Femur (tissue), 1 donor: ENCODE results near the gene ECT2.
"Not testable (repeated sequence)": the region's sequence is repeated elsewhere in the genome, so short reads cannot be mapped to it uniquely, and the experiment has no call there.

Source experiments
- DNase-seq: peaks from one replicate; pipeline ENCODE4 v3.0.0-alpha.2; 2017

Gene ECT2

DNA sequence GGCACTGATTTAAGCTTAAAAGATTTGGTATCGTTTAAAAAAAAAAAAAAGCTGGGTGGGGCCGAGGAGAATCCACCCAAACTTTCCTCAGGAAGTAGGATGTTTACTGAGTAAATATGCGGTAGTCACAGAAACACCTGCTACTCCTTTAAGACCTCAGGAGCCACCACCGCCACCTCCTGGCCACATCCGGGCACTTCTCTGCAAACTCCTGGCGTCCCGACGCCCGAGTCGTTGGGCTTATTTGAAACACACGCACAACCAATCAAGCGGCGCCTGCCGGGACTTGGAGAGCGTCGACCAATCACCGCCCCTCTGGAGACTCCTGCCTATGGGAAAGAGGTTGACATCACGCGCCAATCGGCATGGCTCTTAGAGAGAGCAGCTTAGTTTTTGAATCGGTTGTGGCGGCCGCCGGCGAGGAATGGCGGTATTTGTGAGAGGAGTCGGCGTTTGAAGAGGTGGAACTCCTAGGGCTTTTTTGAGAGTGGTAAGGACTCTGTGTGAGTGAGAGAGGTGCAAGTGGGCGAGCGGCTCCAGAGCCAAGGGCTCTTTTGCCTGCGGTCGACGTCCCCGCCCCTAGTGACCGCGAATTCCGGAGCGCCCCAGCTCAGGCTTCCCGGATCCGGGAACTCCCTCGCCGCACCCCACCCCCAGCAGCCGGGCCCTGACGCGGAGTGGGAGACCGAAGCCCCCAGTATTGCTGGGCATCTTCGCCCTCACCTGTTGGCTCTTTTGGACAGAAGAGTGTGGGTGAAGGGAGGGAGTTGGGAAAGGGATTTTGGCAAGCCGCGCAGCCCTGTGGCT, at the start of gene ECT2:
Gene ECT2, plus strand, starts transcription at position 359 of the 807 bp plus-strand sequence. CDS start 3,805 bp downstream, outside the sequence.
- peak; percentile 99 for DNase-seq

GRCh38 chr3:172700936-172701455, 49.5 kb upstream of the ECT2 start:
- no peak for DNase-seq

- DNase-seq = no peak
Observed at GRCh38 chr3:172701751-172702150, 48.8 kb upstream of the ECT2 start.

GRCh38 chr3:172702256-172702655, 48.3 kb upstream of the ECT2 start:
- DNase-seq = no peak

DNA sequence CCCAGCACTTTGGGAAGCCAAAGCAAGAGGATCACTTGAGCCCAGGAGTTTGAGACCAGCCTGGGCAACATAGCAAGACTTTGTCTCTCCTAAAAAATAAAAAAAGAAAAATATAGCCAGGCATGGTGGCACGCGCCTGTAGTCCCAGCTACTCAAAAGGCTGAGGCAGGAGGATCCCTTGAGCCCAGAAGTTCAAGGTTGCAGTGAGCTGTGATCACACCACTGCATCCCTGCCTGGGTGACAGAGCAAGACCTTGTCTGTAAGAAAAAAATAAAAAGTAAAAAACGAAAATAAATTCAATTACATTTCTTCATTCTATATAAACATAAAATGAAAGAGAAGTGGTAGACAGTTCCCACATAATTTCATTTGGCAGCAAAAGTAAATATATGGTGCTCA, 47.8 kb upstream of the ECT2 start:
- DNase-seq = not testable (repeated sequence)

GRCh38 chr3:172704001-172704400, 46.5 kb upstream of the ECT2 start:
- DNase-seq = no peak

GRCh38 chr3:172705170-172705569, 45.4 kb upstream of the ECT2 start:
- no peak for DNase-seq

- DNase-seq = no peak
Observed at GRCh38 chr3:172707030-172707429, 43.5 kb upstream of the ECT2 start.

GRCh38 chr3:172707967-172708366, 42.6 kb upstream of the ECT2 start:
- no peak for DNase-seq

DNA sequence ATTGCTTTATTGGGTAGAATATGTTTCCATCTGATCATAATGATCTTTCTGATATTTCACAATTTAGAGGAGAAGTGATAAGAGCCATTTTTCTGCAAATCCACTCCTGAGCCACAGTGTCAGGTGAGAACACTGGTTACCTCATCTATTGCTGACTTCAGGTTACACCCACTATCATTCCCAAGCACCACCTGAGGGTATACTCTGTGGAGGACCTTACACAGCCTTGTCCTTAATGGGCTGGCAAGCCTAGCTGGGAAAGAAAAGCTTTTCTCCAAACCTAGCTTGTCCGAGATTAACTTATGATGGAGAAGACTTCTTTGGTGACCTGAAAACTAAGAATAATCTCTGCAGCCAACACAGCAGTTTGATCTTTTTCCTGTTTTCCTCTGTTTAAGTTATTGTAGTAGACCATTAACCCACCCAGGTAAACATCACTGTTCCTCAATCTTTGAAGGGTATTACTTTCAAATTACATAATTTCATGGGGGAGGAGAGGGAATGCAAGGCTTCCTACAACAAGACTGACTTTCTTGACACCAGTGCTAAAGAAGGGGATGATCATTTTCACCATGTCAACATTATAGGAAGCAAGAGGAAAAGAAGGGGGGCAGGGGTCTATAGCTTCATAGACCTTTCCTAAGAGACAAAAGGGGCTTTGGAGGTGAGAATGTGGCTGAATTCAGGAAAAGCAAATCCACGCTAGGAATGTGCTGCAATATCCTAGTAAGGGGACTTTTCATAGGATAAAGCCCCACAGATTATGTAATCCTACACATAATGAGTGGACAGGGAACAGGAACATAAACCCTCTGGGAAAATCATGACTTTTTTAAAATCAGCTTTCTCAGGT, 41.4 kb upstream of the ECT2 start:
- DNase-seq = no peak

DNA sequence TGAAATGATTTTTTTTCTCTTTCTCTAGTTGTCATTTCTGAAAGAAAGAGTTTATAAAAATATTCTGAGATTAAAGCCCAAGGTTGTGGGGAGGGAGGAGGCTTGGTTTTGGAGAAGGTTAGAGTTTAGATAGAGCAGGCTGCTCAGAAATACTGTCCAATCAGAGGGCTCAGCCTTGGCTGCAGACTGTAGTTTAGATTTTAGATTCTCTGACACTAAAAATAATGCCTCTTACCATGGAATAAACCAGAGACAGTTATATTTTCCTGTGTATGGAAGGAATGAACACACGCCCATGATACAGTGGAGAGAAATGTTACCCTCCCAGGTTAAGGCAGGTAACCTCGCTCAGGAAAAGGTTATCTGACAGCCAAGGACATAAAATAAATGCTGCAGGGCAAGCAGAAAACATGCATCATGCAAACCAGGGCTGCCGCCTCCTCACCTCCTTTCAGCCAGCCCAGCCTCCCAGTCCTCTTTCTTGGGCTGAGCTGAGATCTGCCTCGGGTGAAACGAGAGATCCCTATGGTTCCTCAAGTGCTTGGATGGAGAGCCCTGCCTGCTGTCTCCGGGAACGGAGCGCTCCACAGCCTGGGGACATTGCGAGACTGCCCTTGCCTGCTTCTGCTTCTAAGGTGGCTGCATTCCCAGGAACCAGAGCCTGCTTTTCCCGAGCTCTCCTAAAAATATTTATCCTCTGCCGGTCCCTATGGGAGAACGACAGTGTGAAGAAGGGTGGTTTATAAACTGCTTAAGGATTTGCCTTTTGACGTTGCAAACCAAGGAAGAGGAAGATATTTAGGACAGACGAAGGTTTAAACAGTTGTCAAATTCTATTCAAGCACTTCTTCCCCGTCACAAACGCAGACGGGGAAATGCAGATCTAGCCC, 40.5 kb upstream of the ECT2 start:
- peak; percentile 50 for DNase-seq

GRCh38 chr3:172710664-172711453, 39.7 kb upstream of the ECT2 start, which contains the start of gene NCEH1:
NCEH1 (minus strand) TSS chr3:172711067; CDS start chr3:172710984, 83 bp downstream.
- DNase-seq = peak; percentile 93

DNA sequence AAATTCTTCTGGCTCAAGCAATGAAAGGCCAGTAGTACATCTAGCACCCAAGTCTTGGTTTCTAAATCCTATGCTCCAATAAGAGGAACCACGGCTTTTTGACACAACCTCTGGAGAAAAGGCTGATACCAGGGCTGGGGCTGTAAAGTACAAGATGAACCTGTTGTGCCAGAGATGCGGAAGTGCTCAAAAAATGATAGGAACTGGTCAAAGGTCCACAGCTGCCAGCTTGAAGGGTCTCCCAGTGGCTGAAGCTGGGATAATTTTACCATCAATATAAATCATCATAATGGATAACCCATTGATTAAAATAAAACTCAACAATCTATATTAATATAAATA, 39.1 kb upstream of the ECT2 start:
- DNase-seq = no peak

DNA sequence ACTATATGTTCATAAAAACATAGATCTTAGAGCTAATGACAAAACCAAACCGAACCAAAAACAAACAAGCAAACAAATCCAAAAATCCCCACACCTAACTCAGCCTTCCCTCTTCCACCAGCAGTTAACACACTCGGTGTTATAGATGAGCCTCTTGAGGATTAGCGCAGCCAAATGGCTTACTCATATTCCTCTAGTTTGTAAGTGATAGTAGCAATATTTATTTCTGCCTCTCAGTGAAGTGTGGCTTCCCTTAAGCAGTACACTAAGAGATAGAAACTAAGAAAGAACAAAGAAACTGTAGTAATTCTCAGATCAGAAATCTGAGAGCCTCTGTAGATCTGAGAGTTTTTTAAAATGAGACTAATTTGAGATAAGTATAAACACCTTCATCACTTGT, 37.2 kb upstream of the ECT2 start:
- DNase-seq = no peak

GRCh38 chr3:172716476-172716875, 34.0 kb upstream of the ECT2 start:
- DNase-seq = peak; percentile 24

- no peak for DNase-seq
Observed at GRCh38 chr3:172717493-172718088, 32.9 kb upstream of the ECT2 start.

DNA sequence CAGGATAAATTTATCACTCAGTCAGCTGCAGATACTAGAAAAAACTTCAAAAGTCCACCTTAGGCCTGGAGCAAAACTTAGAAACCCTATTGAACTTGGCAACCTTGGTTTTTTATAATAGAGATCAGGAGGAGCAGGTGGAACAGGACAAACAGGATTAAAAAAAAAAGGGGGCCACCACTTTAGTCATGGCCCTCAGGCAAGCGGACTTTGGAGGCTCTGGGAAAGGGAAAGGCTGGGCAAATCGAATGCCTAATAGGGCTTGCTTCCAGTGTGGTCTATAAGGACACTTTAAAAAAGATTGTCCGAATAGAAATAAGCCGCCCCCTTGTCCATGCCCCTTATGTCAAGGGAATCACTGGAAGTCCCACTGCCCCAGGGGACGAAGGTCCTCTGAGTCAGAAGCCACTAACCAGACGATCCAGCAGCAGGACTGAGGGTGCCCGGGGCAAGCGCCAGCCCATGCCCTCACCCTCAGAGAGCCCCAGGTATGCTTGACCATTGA, 27.9 kb upstream of the ECT2 start:
- DNase-seq = not testable (repeated sequence)

DNA sequence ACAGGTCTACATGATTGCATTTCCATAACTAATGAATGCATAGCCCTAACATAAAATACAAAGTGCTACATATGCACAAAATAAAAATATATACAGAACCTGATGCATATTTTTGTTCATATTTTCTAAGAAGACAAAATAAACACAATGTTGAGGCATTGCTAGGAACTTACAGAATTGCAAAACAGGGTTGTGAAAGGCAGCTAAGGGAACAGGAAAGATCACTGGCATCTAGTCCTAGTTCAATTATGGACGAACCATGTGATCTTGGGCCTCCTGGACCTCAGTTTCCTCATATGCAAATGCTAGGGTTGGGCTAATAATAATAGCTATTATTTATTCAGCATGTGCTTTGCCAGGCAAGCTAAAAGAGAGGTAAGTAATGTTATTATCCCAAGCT, 24.1 kb upstream of the ECT2 start:
- no peak for DNase-seq

- no peak for DNase-seq
Observed at GRCh38 chr3:172735014-172735413, 15.5 kb upstream of the ECT2 start.

DNA sequence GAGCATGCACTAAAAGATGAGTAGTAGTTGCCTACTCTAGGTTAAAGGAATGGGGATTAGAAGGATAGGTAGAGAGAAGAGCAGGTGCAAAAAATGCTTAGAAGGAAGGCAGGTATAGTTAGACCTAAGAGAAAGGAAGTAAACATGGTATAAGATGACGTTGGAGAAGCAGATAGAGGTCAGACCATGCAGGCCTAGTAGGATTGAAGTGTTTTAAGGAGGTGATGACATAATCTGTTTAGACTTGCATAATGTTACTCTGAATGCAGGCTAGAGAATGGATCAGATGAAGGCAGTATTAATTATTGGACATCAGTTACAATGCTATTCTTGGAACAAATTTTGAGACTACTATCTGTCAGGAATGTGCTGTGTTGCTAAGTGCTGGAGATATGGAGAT, 11.1 kb upstream of the ECT2 start:
- no peak for DNase-seq

DNA sequence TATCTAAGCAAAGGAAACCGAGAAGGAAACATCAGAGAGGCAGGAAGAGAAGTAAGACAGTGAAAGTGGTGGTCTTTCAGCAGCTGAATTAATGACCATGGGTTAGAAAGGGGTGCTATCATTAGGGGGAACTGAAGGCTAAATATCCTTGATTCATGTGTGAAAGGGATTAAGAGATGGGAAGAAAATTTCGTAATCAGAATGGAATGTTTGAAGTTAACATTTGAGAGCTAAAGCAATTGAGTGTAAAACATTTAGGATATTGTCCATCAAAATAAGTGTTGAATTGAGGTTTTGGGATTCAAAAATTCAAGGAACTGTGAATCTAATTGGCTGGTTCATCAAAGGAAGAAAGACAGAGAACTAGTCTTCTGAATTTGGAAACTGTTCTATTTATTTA, 4.1 kb upstream of the ECT2 start:
- no peak for DNase-seq
